ENCODE measurements around the gene RBM14. TPM values are rescaled to one million over a fixed set of nuclear protein-coding genes. Genes with fewer than 3 reads are reported as not detected.
"Not testable (repeated sequence)": the region's sequence is repeated elsewhere in the genome, so short reads cannot be mapped to it uniquely, and the experiment has no call there.

RBM14 gene
- total and polyA plus RNA-seq, 10 of the 15 experiments (the other 5 are each of a cell fraction or from before 2014, with no cell fraction given) = 5.4 to 140 (median 44.5) TPM

DNA sequence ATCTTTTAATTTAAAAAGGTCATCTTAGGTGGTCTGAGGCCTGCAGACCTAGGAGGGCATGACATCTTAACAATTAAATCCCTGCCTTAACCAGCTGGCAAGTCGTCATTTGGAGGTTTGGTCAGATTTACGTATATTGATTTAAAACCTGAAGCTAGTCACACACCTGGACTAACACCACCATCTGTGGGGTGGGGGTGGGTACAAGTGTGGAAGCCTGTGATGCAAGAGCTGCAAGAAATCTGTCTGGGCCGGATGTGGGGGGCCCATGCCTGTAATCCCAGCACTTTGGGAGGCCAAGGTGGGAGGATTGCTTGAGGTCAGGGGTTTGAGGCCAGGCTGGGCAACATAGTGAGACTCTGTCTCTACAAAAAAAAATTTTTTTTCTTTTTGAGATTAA, 35.2 kb upstream of the RBM14 start (continued):
- TF ChIP-seq, protein P1, sequence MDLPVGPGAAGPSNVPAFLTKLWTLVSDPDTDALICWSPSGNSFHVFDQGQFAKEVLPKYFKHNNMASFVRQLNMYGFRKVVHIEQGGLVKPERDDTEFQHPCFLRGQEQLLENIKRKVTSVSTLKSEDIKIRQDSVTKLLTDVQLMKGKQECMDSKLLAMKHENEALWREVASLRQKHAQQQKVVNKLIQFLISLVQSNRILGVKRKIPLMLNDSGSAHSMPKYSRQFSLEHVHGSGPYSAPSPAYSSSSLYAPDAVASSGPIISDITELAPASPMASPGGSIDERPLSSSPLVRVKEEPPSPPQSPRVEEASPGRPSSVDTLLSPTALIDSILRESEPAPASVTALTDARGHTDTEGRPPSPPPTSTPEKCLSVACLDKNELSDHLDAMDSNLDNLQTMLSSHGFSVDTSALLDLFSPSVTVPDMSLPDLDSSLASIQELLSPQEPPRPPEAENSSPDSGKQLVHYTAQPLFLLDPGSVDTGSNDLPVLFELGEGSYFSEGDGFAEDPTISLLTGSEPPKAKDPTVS (IDR thresholded peaks at IDR 0.05; ENCODE audit: low read depth, low read length) = no peak

GRCh38 chr11:66582565-66583147, 33.8 kb upstream of the RBM14 start:
- FAIRE-seq; H3K9me3 ChIP-seq (replicated peaks; ENCODE audit: control insufficient read depth, insufficient read depth, low read length); H3K4me1 ChIP-seq (ENCODE audit: control insufficient read depth, insufficient read depth, low read length); H3K4me2 ChIP-seq (ENCODE audit: control insufficient read depth, insufficient read depth); H3K4me3 ChIP-seq; H3K79me2 ChIP-seq (ENCODE audit: control insufficient read depth, insufficient read depth, low read length); DNase-seq (ENCODE audit: low read depth, low spot score); H3K9ac ChIP-seq (ENCODE audit: control insufficient read depth, insufficient read depth, low read length); in situ Hi-C loops (cut with MboI); H3K27ac ChIP-seq (ENCODE audit: control insufficient read depth, insufficient read depth); ATAC-seq; BruUV-seq (replicated peaks); RAD21 ChIA-PET (ENCODE audit: unreplicated experiment); H3K36me3 ChIP-seq (ENCODE audit: control insufficient read depth in 2 of 2, insufficient read depth in 2 of 2, low read length in 1 of 2); H2AFZ ChIP-seq (ENCODE audit: control insufficient read depth, low read depth, low read length); intact Hi-C loops (cut with micrococcal nuclease; ENCODE audit: unreplicated experiment); H3K27me3 ChIP-seq (replicated peaks in 1 of 2; ENCODE audit: control insufficient read depth in 2 of 2, insufficient read depth in 2 of 2, low read length in 1 of 2); POLR2A ChIA-PET; H4K20me1 ChIP-seq (ENCODE audit: control insufficient read depth, insufficient read depth): not testable (repeated sequence)
- 55% methylated on average over 3 of the region's 3 CpGs for WGBS (ENCODE audit: insufficient coverage, insufficient replicate concordance, low lambda C conversion rate, missing lambda C conversion rate)
- ChIA-PET CTCF (interaction anchor here (0.7 to 8.3 kb wide), 2 partner anchors 33 to 96 kb away, joined by 3 to 166 read pairs; partner anchors contain the start of gene RBM4B), SMC1A (ENCODE audit: uncharacterized antibody, unreplicated experiment) (interaction anchor here (0.7 kb wide), 1 partner anchor 94 kb away, joined by 3 read pairs; no protein-coding TSS in a partner anchor)

DNA sequence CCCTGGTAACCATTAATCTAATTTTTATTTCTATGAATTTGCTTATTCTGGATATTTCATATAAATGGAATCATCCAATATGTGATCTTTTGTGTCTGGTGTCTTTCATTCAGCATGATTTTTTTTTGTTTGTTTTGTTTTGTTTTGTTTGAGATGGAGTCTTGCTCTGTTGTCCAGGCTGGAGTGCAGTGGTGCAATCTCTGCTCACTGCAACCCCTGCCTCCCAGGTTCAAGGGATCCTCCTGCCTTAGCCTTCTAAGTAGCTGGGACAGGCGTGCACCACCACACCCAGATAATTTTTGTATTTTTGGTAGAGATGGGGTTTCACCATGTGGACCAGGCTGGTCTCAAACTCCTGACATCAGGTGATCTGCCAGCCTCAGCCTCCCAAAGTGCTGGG, 31.0 kb upstream of the RBM14 start:
- BruUV-seq (replicated peaks); H3K79me2 ChIP-seq (ENCODE audit: control insufficient read depth, insufficient read depth, low read length); H3K9ac ChIP-seq (ENCODE audit: control insufficient read depth, insufficient read depth, low read length); H2AFZ ChIP-seq (ENCODE audit: control insufficient read depth, low read depth, low read length); ATAC-seq; H3K4me3 ChIP-seq; FAIRE-seq; H3K27ac ChIP-seq (ENCODE audit: control insufficient read depth, insufficient read depth); intact Hi-C loops (cut with micrococcal nuclease; ENCODE audit: unreplicated experiment); H3K36me3 ChIP-seq (ENCODE audit: control insufficient read depth in 2 of 2, insufficient read depth in 2 of 2, low read length in 1 of 2); H3K9me3 ChIP-seq (replicated peaks; ENCODE audit: control insufficient read depth, insufficient read depth, low read length); H3K4me1 ChIP-seq (ENCODE audit: control insufficient read depth, insufficient read depth, low read length); RAD21 ChIA-PET (ENCODE audit: unreplicated experiment); in situ Hi-C loops (cut with MboI); H3K27me3 ChIP-seq (replicated peaks in 1 of 2; ENCODE audit: control insufficient read depth in 2 of 2, insufficient read depth in 2 of 2, low read length in 1 of 2); H3K4me2 ChIP-seq (ENCODE audit: control insufficient read depth, insufficient read depth); H4K20me1 ChIP-seq (ENCODE audit: control insufficient read depth, insufficient read depth); DNase-seq (ENCODE audit: low read depth, low spot score): not testable (repeated sequence)
- ChIA-PET SMC1A (ENCODE audit: uncharacterized antibody, unreplicated experiment) (interaction anchor here (0.6 to 1.5 kb wide), 2 partner anchors 9 to 249 kb away, joined by 3 read pairs; no protein-coding TSS in a partner anchor), POLR2A (interaction anchor here (0.6 kb wide), 1 partner anchor 213 kb away, joined by 5 read pairs; no protein-coding TSS in a partner anchor), CTCF (interaction anchor here (1.7 kb wide), 1 partner anchor 93 kb away, joined by 7 read pairs; the partner anchor contains the start of gene RBM4B)
- WGBS (ENCODE audit: insufficient coverage, insufficient replicate concordance, low lambda C conversion rate, missing lambda C conversion rate) = 13% methylated on average over 1 of the region's 1 CpG
